ENCODE data around the gene RNF32.

GRCh38 chr7:156592155-156592884 lies 48.3 kb upstream of the RNF32 start:
- TF ChIP-seq CTCF (IDR thresholded peaks at IDR 0.05) (no peak), POLR2AphosphoS5 (IDR thresholded peaks at IDR 0.05) (no peak), POLR2A (IDR thresholded peaks at IDR 0.05) (no peak)
